H1 (cell line): ENCODE measurements around the gene BPIFB3.
"Not testable (repeated sequence)": the region's sequence is repeated elsewhere in the genome, so short reads cannot be mapped to it uniquely, and the experiment has no call there.

Experiments
- CTCF ChIP-seq, 3 experiments: IDR thresholded peaks; 1 replicate in 2 of 3; 2 replicates in 1 of 3; pipeline versions ENCODE4 v1.5.1 to v1.6.1; 2011; ENCODE audit warnings: low read length in 3 of 3, mild to moderate bottlenecking in 3 of 3, inconsistent platforms in 2 of 3, low read depth in 1 of 3, moderate library complexity in 1 of 3; ENCODE audit not compliant: insufficient read depth in 1 of 3; ENCODE audit errors: control extremely low read depth in 1 of 3
- POU5F1 ChIP-seq: IDR thresholded peaks from 2 replicates; pipeline ENCODE4 v1.6.1; 2011; ENCODE audit warnings: low read depth, mild to moderate bottlenecking, low read length, moderate library complexity
- TF ChIP-seq, protein P1 (sequence below): IDR thresholded peaks from 2 replicates; pipeline ENCODE4 v1.6.1; 2012; ENCODE audit warnings: inconsistent platforms

DNA sequence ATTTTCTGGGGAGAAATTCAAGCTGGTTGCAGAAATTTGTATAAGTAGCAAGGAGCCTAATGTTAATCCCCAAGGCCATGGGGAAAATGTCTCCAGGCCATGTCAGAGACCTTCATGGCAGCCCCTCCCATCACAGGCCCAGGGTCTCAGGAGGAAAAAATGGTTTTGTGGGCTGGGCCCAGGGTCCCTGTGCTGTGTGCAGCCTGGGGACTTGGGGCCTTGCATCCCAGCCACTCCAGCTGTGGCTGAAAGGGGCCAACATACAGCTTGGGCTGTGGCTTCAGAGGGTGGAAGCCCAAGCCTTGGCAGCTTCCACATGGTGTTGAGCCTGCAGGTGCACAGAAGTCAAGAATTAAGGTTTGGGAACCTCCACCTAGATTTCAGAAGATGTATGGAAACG lies 68.6 kb downstream of the BPIFB3 start:
- not testable (repeated sequence) for TF ChIP-seq CTCF (IDR thresholded peaks at IDR 0.05; ENCODE audit: control extremely low read depth in 1 of 3, insufficient read depth in 1 of 3, low read depth in 1 of 3, low read length in 3 of 3); POU5F1
- TF ChIP-seq, protein P1, sequence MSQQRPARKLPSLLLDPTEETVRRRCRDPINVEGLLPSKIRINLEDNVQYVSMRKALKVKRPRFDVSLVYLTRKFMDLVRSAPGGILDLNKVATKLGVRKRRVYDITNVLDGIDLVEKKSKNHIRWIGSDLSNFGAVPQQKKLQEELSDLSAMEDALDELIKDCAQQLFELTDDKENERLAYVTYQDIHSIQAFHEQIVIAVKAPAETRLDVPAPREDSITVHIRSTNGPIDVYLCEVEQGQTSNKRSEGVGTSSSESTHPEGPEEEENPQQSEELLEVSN: not testable (repeated sequence)
